Measurements from ENCODE around the gene CAPN7.
"Not testable (repeated sequence)": the region's sequence is repeated elsewhere in the genome, so short reads cannot be mapped to it uniquely, and the experiment has no call there.

The CAPN7 gene

GRCh38 chr3:15205934-15206661 lies at the start of gene CAPN7:
Gene CAPN7 (plus strand): TSS chr3:15206246. CDS start chr3:15206496, 250 bp downstream.
- peak; percentile 93 for DNase-seq

- DNase-seq, result no peak
These were observed 48.6 kb upstream of the CAPN7 start for GRCh38 chr3:15157441-15157840.

GRCh38 chr3:15159501-15160136 lies 46.4 kb upstream of the CAPN7 start:
- DNase-seq, result no peak

- DNase-seq, result no peak
These were observed 45.4 kb upstream of the CAPN7 start for GRCh38 chr3:15160662-15161061.

GRCh38 chr3:15161133-15161532 lies 44.9 kb upstream of the CAPN7 start:
- peak; percentile 14 for DNase-seq

- not testable (repeated sequence) for DNase-seq
These were observed 42.4 kb upstream of the CAPN7 start for GRCh38 chr3:15163656-15164055.

- peak; percentile 23 for DNase-seq
These were observed 41.7 kb upstream of the CAPN7 start for GRCh38 chr3:15164340-15164739.

GRCh38 chr3:15165061-15165460 lies 41.0 kb upstream of the CAPN7 start:
- DNase-seq, result no peak

- not testable (repeated sequence) for DNase-seq
These were observed 39.7 kb upstream of the CAPN7 start for GRCh38 chr3:15166391-15166790.

- DNase-seq, result no peak
These were observed 35.0 kb upstream of the CAPN7 start for GRCh38 chr3:15171096-15171495.

GRCh38 chr3:15172806-15173205 lies 33.2 kb upstream of the CAPN7 start:
- no peak for DNase-seq

- DNase-seq, result no peak
These were observed 31.1 kb upstream of the CAPN7 start for GRCh38 chr3:15174953-15175352.

- DNase-seq, result no peak
These were observed 30.4 kb upstream of the CAPN7 start for GRCh38 chr3:15175605-15176004.

- no peak for DNase-seq
These were observed 25.9 kb upstream of the CAPN7 start for GRCh38 chr3:15180042-15180611.

GRCh38 chr3:15181511-15181910 lies 24.5 kb upstream of the CAPN7 start:
- DNase-seq, result no peak

GRCh38 chr3:15181963-15182362 lies 24.1 kb upstream of the CAPN7 start:
- DNase-seq, result no peak

- no peak for DNase-seq
These were observed 23.0 kb upstream of the CAPN7 start for GRCh38 chr3:15183011-15183410.

GRCh38 chr3:15185404-15185803 lies 20.6 kb upstream of the CAPN7 start:
- DNase-seq, result no peak

GRCh38 chr3:15186101-15186476 lies 20.0 kb upstream of the CAPN7 start:
- DNase-seq, result no peak

GRCh38 chr3:15186477-15187164 lies 19.4 kb upstream of the CAPN7 start:
- not testable (repeated sequence) for DNase-seq

- no peak for DNase-seq
These were observed 8.6 kb upstream of the CAPN7 start for GRCh38 chr3:15197340-15198029.

GRCh38 chr3:15198686-15199085 lies 7.4 kb upstream of the CAPN7 start:
- DNase-seq, result no peak

- no peak for DNase-seq
These were observed 6.4 kb upstream of the CAPN7 start for GRCh38 chr3:15199493-15200105.

Measured in fibroblast of skin of right biceps (primary cell).